Subcutaneous adipose tissue (tissue), 4 donors: ENCODE data around the gene SLC6A20. TPM values are rescaled to one million over a fixed set of nuclear protein-coding genes. Genes with fewer than 3 reads are reported as not detected.

Source experiments
- CTCF ChIP-seq: fragments of 450-650 bp; IDR thresholded peaks from one replicate; pipeline ENCODE4 v1.5.1; 2016; ENCODE audit warnings: low read depth, mild to moderate bottlenecking, control low read depth, antibody characterized with exemption, moderate library complexity
- total RNA-seq, 4 donors: library from RNA; depleted of rRNA; stranded (reverse); fragments of >200 nt; gene quantifications; one replicate each; pipeline ENCODE4 v1.1.0, GENCODE V29; 2016

Gene SLC6A20
- total RNA-seq, 4 donors from 2014 or later = 0.22 TPM; not detected in 3

DNA sequence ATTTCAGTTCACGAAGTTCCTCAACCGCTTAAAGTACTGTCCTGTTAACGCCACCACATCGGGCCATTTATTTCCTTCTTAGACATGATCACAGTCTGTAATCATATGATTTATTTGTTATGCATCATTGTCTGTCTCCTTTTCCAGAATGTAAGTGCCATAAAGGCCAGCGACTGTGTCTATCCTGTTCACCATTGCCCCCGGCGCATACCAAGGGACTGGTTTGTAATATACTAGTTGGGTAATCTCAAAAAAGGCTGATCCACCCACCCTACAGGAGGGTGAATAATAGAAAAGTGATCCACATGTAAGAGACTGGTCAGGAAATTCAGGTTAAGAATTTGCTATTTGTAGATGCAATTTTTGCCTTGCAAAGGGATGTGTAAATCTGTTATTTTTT is 41.9 kb downstream of the SLC6A20 start:
- TF ChIP-seq CTCF = no peak

DNA sequence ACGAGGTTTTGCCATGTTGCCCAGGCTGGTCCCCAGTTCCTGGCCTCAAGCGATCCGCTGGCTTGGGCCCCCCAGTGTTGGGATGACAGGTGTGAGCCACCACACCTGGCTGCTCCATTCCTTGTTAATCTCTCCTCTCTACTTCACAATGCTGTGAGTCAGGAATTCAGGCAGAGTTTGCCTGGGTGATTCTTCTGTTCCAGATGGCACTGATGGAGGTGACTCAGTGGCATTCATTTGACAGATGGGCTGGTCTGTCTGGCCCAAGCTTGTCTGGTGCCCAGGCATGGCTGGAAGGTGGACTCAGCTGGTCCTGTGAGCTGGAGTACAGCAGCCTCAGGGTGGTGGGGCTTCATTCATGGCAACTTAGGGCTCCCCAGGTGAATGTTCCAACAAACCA is 43.2 kb downstream of the SLC6A20 start:
- TF ChIP-seq CTCF = no peak

- TF ChIP-seq CTCF = no peak
These were observed 44.6 kb downstream of the SLC6A20 start for GRCh38 chr3:45751537-45752242.

DNA sequence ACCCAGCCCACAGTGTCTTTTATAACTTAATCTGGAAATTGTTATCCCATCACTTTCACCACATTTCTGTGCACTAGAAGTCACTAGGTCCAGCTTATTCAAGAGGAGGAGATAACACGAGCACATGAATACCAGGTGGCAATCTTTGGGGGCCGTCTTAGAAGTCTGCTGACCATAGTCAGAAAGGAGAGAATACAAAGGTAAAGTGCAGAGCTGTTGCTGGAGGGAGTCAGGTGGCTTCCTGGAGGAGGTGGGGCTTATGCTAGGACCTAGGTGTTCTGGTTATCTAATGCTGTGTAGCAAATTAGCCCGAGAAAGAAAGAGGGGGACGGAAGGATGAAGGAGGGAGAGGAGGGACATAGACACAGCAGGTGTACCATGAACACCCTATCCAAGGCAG is 46.5 kb downstream of the SLC6A20 start:
- TF ChIP-seq CTCF = no peak

- no peak for TF ChIP-seq CTCF
These were observed 48.3 kb downstream of the SLC6A20 start for GRCh38 chr3:45748068-45748467.

GRCh38 chr3:45746777-45747622 is 49.3 kb downstream of the SLC6A20 start:
- no peak for TF ChIP-seq CTCF

GRCh38 chr3:45746165-45746776 is 50.1 kb downstream of the SLC6A20 start:
- no peak for TF ChIP-seq CTCF
